Stomach (tissue), 9 donors: ENCODE measurements around the gene NDEL1. TPM values are rescaled to one million over a fixed set of nuclear protein-coding genes. Genes with fewer than 3 reads are reported as not detected.

Source experiments
- DNase-seq, 2 donors: peaks; one replicate each; pipeline versions ENCODE4 v3.0.0 to v3.0.0-alpha.2; 2013 to 2019
- H3K27ac ChIP-seq, 5 donors: fragments of 200-600 bp in 4 of 5; sonication (generic) in 4 of 5; one replicate each; pipeline ENCODE4 v1.5.1; 2013 to 2019; ENCODE audit warnings: mild to moderate bottlenecking in 1 of 5, moderate library complexity in 1 of 5
- H3K27me3 ChIP-seq, 3 donors: fragments of 200-600 bp; sonication (generic); one replicate each; pipeline ENCODE4 v1.5.1; 2017 to 2019; ENCODE audit warnings: mixed run types in 1 of 3
- H3K36me3 ChIP-seq, 4 donors: fragments of 200-600 bp; sonication (generic); 1 replicate in 3 of 4; 2 replicates in 1 of 4; pipeline ENCODE4 v1.5.1; 2016 to 2019
- H3K4me1 ChIP-seq, 4 donors: fragments of 200-600 bp; sonication (generic); one replicate each; pipeline ENCODE4 v1.5.1; 2016 to 2019
- H3K4me3 ChIP-seq, 4 donors: fragments of 200-600 bp; sonication (generic) in 3 of 4; one replicate each; pipeline ENCODE4 v1.5.1; 2016 to 2019; ENCODE audit warnings: mild to moderate bottlenecking in 1 of 4
- H3K9me3 ChIP-seq, 4 donors: fragments of 200-600 bp; sonication (generic); one replicate each; pipeline ENCODE4 v1.5.1; 2016 to 2019
- CTCF ChIP-seq, 7 experiments: fragments of 450-650 bp in 4 of 7; fragments of 200-600 bp in 3 of 7; sonication (generic) in 3 of 7; IDR thresholded peaks; one replicate each; pipeline ENCODE4 v1.5.1; 2016 to 2019; ENCODE audit warnings: antibody characterized with exemption in 7 of 7, control low read depth in 2 of 7, mild to moderate bottlenecking in 1 of 7
- EP300 ChIP-seq: sonication (generic); formaldehyde crosslinking; IDR thresholded peaks from one replicate; pipeline ENCODE4 v1.6.1; 2017; ENCODE audit warnings: antibody characterized with exemption
- POLR2A ChIP-seq, 4 donors: fragments of 450-650 bp; IDR thresholded peaks; one replicate each; pipeline ENCODE4 v1.6.1; 2016; ENCODE audit warnings: antibody characterized with exemption in 4 of 4, control low read depth in 2 of 4, mild to moderate bottlenecking in 1 of 4, moderate library complexity in 1 of 4
- POLR2AphosphoS5 ChIP-seq, 3 donors: sonication (generic); formaldehyde crosslinking; IDR thresholded peaks; one replicate each; pipeline ENCODE4 v1.6.1; 2016; ENCODE audit warnings: antibody characterized with exemption in 3 of 3
- WGBS, 5 donors: extraction: QIAGEN DNeasy Blood & Tissue Kit in 3 of 5; methylation state at CpG; one replicate each; pipeline versions ENCODE4 v1.1.5 to v1.1.7; 2013 to 2018; 5-methylcytosine and 5-hydroxymethylcytosine counted together
- intact Hi-C: fragments of 100-400 bp; cut with DNase I; formaldehyde crosslinking; loops from one replicate; pipeline ENCODE4 v1.15.1; 2023; ENCODE audit warnings: low total_unique reads
- polyA plus RNA-seq, 3 donors: library from polyadenylated mRNA; stranded (reverse); fragments of 200-250 nt; gene quantifications; one replicate each; pipeline ENCODE4 v1.2.3, GENCODE V29; 2013
- total RNA-seq, 5 donors: library from RNA; depleted of rRNA; stranded (reverse); fragments of >200 nt; gene quantifications; one replicate each; pipeline versions ENCODE4 v1.1.0 to v1.2.3, GENCODE V29; 2014 to 2016
- donor health status: healthy with polysubstance abuse.
- donor health status: Bipolar disorder and iron deficiency.
- donor health status: healthy.

Gene NDEL1
- total and polyA plus RNA-seq, 8 donors = 12.8 to 102 (median 42.9) TPM

DNA sequence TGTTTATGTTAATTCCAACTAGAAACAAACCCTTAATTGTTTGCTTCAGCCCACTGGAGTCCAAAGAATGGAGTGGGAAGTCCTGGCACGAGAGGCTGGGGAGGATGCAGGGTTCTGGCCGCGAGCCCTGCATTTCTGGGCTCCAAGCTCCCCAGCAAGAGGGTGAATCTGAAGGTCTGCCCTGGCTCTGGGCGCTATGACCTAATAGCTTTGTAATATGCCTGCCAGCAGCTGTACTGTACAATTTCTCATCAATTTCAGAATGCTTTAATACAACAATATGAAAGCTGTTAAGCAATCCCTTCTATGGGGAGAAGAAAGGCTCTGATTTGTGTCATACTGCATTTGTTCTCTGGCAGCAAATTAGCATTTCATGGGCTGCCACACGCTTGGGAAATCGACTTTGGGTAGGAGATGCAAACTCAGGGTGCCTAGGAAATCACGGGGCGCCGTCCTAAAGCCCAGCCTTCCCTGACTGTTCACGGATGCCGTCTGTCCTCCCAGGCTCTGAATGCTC is 43.8 kb downstream of the NDEL1 start:
- Histone ChIP-seq H3K4me1 (peaks cover 0 to 21% (median 16%) of the 10 kb centered on the region in 4 donors), H3K4me3 (no peak overlapping the region), H3K36me3 (peaks cover 37 to 97% (median 91%) of the 10 kb centered on the region in 4 donors), H3K27ac (peak overlapping the region in 4 of 5 donors; percentile 38 to 76 (median 50)), H3K27me3 (no peaks in the 10 kb centered on the region), H3K9me3 (peaks cover 0 to 6% (median 0%) of the 10 kb centered on the region in 4 donors)
- TF ChIP-seq POLR2A (IDR thresholded peaks at IDR 0.05) (no peak), POLR2AphosphoS5 (IDR thresholded peaks at IDR 0.05) (peak in 2 of 3 donors; percentile 54 to 56), CTCF (IDR thresholded peaks at IDR 0.05) (no peak), EP300 (no peak)
- WGBS, 5 donors = 64 to 81% (median 71%) methylated on average over 11 of the region's 11 CpGs
- DNase-seq = peak in 1 of 2 donors; percentile 52
- intact Hi-C loops = no loop called here

- H3K4me3 ChIP-seq = no peak overlapping the region
- H3K9me3 ChIP-seq = peaks cover 0 to 9% (median 0%) of the 10 kb centered on the region in 4 donors
- intact Hi-C loops = no loop called here
- peaks cover 0 to 21% (median 16%) of the 10 kb centered on the region in 4 donors for H3K4me1 ChIP-seq
- DNase-seq = no peak
- H3K27me3 ChIP-seq = no peaks in the 10 kb centered on the region
- TF ChIP-seq POLR2AphosphoS5 (IDR thresholded peaks at IDR 0.05) (no peak), CTCF (IDR thresholded peaks at IDR 0.05) (no peak), POLR2A (IDR thresholded peaks at IDR 0.05) (no peak), EP300 (no peak)
- peaks cover 29 to 94% (median 86%) of the 10 kb centered on the region in 4 donors for H3K36me3 ChIP-seq
- WGBS, 5 donors = 88 to 94% (median 91%) methylated on average over 32 to 33 of the region's 33 CpGs
- peak overlapping the region in 4 of 5 donors; percentile 38 to 76 (median 50) for H3K27ac ChIP-seq
Measured at GRCh38 chr17:8480011-8480976, 44.6 kb downstream of the NDEL1 start.

DNA sequence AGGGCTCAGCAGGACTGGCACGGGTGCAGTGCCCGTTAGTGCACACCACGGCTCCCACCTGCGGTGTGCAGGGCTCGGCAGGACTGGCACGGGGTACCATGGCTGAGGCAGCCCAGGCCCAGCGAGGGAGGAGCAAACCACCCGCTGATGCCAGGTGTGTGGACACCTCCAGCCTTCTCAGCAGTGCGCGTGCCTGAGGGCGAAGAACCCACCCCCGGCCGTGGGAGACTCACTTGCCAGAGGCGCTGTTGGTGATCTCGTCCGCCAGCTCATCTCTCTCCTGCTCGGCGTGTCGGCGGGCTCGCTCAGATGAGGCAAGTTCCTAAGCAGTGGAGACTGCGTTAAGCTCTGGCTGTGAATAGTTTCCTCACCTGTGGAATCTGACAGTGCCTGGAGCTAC is 45.4 kb downstream of the NDEL1 start:
- peaks cover 0 to 9% (median 0%) of the 10 kb centered on the region in 4 donors for H3K9me3 ChIP-seq
- WGBS, 5 donors = 93 to 98% (median 95%) methylated on average over 9 to 21 of the region's 22 CpGs
- H3K36me3 ChIP-seq = peaks cover 23 to 88% (median 80%) of the 10 kb centered on the region in 4 donors
- no peak overlapping the region for H3K27ac ChIP-seq
- intact Hi-C loops = no loop called here
- DNase-seq = no peak
- TF ChIP-seq CTCF (IDR thresholded peaks at IDR 0.05) (no peak), EP300 (no peak), POLR2A (IDR thresholded peaks at IDR 0.05) (no peak), POLR2AphosphoS5 (IDR thresholded peaks at IDR 0.05) (no peak)
- no peak overlapping the region for H3K4me3 ChIP-seq
- no peaks in the 10 kb centered on the region for H3K27me3 ChIP-seq
- peaks cover 0 to 21% (median 16%) of the 10 kb centered on the region in 4 donors for H3K4me1 ChIP-seq

GRCh38 chr17:8481703-8482102 is 46.0 kb downstream of the NDEL1 start:
- peak overlapping the region in 1 of 5 donors; percentile 11 for H3K27ac ChIP-seq
- peaks cover 17 to 87% (median 75%) of the 10 kb centered on the region in 4 donors for H3K36me3 ChIP-seq
- 90 to 95% (median 93%) methylated on average over 5 of the region's 5 CpGs for WGBS, 5 donors
- peaks cover 0 to 9% (median 0%) of the 10 kb centered on the region in 4 donors for H3K9me3 ChIP-seq
- TF ChIP-seq POLR2AphosphoS5 (IDR thresholded peaks at IDR 0.05) (no peak), EP300 (no peak), CTCF (IDR thresholded peaks at IDR 0.05) (no peak), POLR2A (IDR thresholded peaks at IDR 0.05) (no peak)
- intact Hi-C loops = no loop called here
- no peaks in the 10 kb centered on the region for H3K27me3 ChIP-seq
- DNase-seq = no peak
- no peak overlapping the region for H3K4me3 ChIP-seq
- H3K4me1 ChIP-seq = peaks cover 0 to 21% (median 16%) of the 10 kb centered on the region in 4 donors
